Measurements from ENCODE around the gene CPN1. TPM values are rescaled to one million over a fixed set of nuclear protein-coding genes. Genes with fewer than 3 reads are reported as not detected.
"Not testable (repeated sequence)": the region's sequence is repeated elsewhere in the genome, so short reads cannot be mapped to it uniquely, and the experiment has no call there.

The CPN1 gene
- total RNA-seq, 2 donors from 2014 or later, result 0.85 TPM; not detected in 1

DNA sequence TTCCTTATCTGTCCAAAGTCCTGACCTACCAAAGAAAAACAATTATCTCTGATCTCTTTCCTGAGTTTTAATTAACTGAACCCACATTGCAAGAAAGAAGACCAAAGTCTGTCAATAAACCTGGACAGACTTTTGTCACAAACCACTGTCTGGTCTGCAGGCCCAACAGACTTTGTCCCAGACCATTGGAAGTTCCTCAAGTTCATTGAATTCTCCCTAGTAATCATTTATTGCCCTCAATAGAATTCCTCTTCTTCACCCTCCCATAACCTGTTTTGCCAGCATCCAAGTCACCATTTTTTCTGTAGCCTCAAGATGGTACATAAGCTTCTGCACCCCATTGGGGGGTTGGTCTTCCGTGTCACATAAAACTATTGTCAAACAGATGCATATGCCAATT is 68.0 kb downstream of the CPN1 start:
- Histone ChIP-seq H3K36me3 (no peaks in the 10 kb centered on the region), H3K4me3 (no peak overlapping the region), H3K27me3 (replicated peaks; ENCODE audit: insufficient read depth) (no peaks in the 10 kb centered on the region), H3K4me1 (replicated peaks) (no peaks in the 10 kb centered on the region), H3K9me3 (no peaks in the 10 kb centered on the region), H3K27ac (no peak overlapping the region)
- no peak for TF ChIP-seq POLR2A (IDR thresholded peaks at IDR 0.05)
- no peak for TF ChIP-seq POLR2AphosphoS5 (IDR thresholded peaks at IDR 0.05)
- TF ChIP-seq, protein P1, sequence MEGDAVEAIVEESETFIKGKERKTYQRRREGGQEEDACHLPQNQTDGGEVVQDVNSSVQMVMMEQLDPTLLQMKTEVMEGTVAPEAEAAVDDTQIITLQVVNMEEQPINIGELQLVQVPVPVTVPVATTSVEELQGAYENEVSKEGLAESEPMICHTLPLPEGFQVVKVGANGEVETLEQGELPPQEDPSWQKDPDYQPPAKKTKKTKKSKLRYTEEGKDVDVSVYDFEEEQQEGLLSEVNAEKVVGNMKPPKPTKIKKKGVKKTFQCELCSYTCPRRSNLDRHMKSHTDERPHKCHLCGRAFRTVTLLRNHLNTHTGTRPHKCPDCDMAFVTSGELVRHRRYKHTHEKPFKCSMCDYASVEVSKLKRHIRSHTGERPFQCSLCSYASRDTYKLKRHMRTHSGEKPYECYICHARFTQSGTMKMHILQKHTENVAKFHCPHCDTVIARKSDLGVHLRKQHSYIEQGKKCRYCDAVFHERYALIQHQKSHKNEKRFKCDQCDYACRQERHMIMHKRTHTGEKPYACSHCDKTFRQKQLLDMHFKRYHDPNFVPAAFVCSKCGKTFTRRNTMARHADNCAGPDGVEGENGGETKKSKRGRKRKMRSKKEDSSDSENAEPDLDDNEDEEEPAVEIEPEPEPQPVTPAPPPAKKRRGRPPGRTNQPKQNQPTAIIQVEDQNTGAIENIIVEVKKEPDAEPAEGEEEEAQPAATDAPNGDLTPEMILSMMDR (IDR thresholded peaks at IDR 0.05), result no peak
- 77% methylated on average over 1 of the region's 1 CpG for WGBS
- DNase-seq (ENCODE audit: low spot score), result no peak
- intact Hi-C loops (cut with DNase I), result loop anchor here (5.0 kb wide), 1 partner anchor 34 kb away; no protein-coding TSS in a partner anchor

DNA sequence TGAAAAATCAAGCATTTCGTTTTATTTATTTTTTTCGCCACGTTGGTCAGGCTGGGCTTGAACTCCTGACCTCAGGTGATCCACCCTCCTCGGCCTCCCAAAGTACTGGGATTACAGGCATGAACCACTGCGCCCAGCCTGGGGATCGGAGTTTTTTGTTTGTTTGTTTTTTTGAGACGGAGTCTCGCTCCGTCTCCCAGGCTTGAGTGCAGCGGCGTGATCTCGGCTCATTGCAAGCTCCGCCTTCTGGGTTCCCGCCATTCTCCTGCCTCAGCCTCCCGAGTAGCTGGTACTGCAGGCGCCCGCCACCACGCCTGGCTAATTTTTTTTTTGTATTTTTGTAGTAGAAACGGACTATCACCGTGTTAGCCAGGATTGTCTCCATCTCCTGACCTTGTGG is 69.8 kb downstream of the CPN1 start:
- H3K9me3 ChIP-seq; H3K27me3 ChIP-seq (replicated peaks; ENCODE audit: insufficient read depth); DNase-seq (ENCODE audit: low spot score); H3K27ac ChIP-seq; H3K4me1 ChIP-seq (replicated peaks); H3K4me3 ChIP-seq; H3K36me3 ChIP-seq: not testable (repeated sequence)
- intact Hi-C loops (cut with DNase I), result loop anchor here (5.0 kb wide), 1 partner anchor 35 kb away; no protein-coding TSS in a partner anchor
- 94% methylated on average over 20 of the region's 20 CpGs for whole genome bisulfite sequencing

DNA sequence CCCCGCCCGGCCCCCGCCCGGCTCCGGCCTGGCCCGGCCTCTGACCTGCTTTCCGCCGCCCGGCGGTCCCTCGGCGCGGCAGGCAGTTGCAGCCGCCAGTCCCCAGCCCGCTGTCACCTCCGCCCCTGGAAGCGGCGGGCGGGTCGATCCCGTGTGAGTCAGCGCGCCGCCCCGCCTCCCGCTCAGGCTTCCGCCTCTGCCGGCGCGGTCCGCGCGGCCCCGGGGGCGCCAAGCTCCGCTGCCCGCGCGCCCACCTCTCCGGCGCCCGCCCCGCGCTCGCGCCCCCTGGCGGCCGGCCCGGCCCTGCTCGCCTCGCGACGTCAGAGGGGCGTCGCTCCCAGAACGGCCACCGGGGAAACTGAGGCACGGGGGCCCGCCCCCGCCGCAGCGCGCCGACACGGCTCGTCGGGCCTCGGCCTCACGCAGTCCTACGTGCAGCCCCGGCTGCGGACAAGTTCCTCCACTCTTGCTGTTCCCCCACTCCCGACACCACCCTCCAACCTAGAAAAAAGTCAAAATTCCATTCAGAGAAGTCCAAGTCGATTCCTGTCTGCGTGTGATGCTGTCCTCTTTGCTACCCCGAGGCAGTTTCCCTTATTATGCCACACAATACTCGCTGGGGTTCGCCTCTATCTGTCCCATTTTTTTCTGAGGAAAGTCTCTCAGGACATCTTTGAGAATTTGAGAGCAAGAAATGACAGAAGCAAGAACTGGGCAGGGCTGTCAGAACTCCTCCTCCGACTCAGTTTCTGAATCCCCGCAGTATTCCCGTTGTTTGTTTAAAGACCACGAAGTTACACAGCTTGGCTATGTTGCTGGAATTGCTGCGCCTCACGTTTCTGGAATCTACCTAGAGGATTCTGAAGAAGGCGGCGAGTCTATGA is 71.6 kb downstream of the CPN1 start, which contains the start of gene DNMBP:
Gene DNMBP (minus strand): TSS at position 155 of the 884 bp plus-strand sequence. CDS start 37,823 bp downstream, outside the sequence.
- TF ChIP-seq, protein P1 (IDR thresholded peaks at IDR 0.05), result peak; percentile 54 to 77 (median 58)
- no peak for TF ChIP-seq POLR2AphosphoS5 (IDR thresholded peaks at IDR 0.05)
- Histone ChIP-seq H3K36me3 (no peaks in the 10 kb centered on the region), H3K9me3 (no peaks in the 10 kb centered on the region), H3K4me3 (peak within 1 kb of the TSS; percentile 66 to 69), H3K27me3 (replicated peaks; ENCODE audit: insufficient read depth) (no peaks in the 10 kb centered on the region), H3K4me1 (replicated peaks) (no peaks in the 10 kb centered on the region), H3K27ac (peak within 1 kb of the TSS; percentile 72 to 75)
- DNase-seq (ENCODE audit: low spot score), result peak; percentile 70
- intact Hi-C loops (cut with DNase I), result loop anchor here (5.0 kb wide), 1 partner anchor 37 kb away; no protein-coding TSS in a partner anchor
- 1% methylated on average over 54 of the region's 86 CpGs for WGBS

DNA sequence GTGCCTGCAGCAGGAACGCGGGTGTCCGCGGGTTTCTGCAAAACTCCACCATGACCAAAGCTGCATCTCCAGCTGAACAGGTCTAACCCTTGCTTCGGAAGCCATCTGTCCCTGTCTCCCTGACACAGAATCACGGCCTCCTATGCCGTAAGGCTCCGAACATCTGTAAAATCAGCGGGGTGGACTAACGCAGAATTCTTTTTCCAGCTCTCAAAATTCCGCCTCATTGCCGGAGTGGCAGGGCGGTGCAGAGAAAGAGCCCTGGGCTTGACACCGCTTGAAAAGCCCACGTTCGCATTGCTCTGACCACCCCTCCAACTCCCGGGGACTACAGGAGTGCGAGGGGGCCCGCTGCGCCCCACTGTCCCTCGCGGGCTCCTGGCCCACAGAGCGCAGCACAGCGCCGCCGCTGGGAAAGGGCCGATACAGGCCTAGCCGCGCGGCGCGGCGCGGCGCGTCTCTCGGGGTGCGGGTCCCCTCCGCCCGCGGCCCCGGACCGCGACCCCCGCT is 72.3 kb downstream of the CPN1 start:
- 0% methylated on average over 27 of the region's 45 CpGs for WGBS

DNA sequence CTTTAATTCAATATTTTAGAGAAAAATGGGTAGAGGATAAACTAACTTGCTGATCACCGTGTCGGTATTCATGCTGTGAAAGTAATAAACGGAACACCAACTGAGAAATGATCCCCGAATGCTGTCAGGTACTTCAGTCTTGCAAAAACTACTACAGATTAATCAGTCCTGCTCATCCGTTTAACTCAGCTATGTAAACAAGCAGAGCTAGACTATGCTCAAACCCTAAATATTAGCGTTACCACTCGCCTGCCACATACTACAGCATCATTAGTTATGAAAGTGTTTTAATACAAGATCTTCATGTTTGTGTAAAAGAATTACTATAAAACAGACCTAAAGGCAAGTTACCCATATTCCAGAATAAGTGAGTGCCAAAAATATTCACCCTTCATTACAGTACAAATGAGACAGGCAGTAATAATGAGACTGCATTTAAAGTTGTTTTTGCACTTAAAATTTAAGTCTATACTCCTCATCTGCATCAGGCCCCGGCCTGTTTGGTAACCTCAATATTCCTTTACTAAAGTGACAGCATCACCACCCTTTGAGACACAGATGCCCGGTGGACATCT is 72.9 kb downstream of the CPN1 start:
- no peaks in the 10 kb centered on the region for H3K9me3 ChIP-seq
- H3K4me3 ChIP-seq, result peak overlapping the region; percentile 66 to 69
- intact Hi-C loops (cut with DNase I), result no loop called here
- no peaks in the 10 kb centered on the region for H3K36me3 ChIP-seq
- DNase-seq (ENCODE audit: low spot score), result no peak
- TF ChIP-seq POLR2AphosphoS5 (IDR thresholded peaks at IDR 0.05) (no peak), POLR2A (IDR thresholded peaks at IDR 0.05) (no peak)
- TF ChIP-seq, protein P1 (IDR thresholded peaks at IDR 0.05), result no peak
- no peaks in the 10 kb centered on the region for H3K4me1 ChIP-seq (replicated peaks)
- H3K27ac ChIP-seq, result peak overlapping the region in 1 of 2 donors; percentile 72
- 11% methylated on average over 9 of the region's 9 CpGs for WGBS
- no peaks in the 10 kb centered on the region for H3K27me3 ChIP-seq (replicated peaks; ENCODE audit: insufficient read depth)

More for the DNA sequence above, 72.3 kb downstream of the CPN1 start:
- Histone ChIP-seq H3K36me3 (no peaks in the 10 kb centered on the region), H3K9me3 (no peaks in the 10 kb centered on the region), H3K4me3 (peak overlapping the region; percentile 66 to 69), H3K4me1 (replicated peaks) (no peaks in the 10 kb centered on the region), H3K27me3 (replicated peaks; ENCODE audit: insufficient read depth) (no peaks in the 10 kb centered on the region), H3K27ac (peak overlapping the region; percentile 72 to 75)
- DNase-seq (ENCODE audit: low spot score), result peak; percentile 56
- TF ChIP-seq, protein P1 (IDR thresholded peaks at IDR 0.05), result peak in 1 of 4 experiments; percentile 34
- TF ChIP-seq POLR2AphosphoS5 (IDR thresholded peaks at IDR 0.05), result no peak
- intact Hi-C loops (cut with DNase I), result no loop called here
